HG03095 (cell line): ENCODE results near the gene MFSD11.
"Not testable (repeated sequence)": the region's sequence is repeated elsewhere in the genome, so short reads cannot be mapped to it uniquely, and the experiment has no call there.

Experiments used
- ATAC-seq: cut with Tn5 transposase; IDR thresholded peaks from one replicate; pipeline ENCODE4 v1.9.1; 2021; ENCODE audit warnings: moderate library complexity; ENCODE audit not compliant: unreplicated experiment

Gene MFSD11

DNA sequence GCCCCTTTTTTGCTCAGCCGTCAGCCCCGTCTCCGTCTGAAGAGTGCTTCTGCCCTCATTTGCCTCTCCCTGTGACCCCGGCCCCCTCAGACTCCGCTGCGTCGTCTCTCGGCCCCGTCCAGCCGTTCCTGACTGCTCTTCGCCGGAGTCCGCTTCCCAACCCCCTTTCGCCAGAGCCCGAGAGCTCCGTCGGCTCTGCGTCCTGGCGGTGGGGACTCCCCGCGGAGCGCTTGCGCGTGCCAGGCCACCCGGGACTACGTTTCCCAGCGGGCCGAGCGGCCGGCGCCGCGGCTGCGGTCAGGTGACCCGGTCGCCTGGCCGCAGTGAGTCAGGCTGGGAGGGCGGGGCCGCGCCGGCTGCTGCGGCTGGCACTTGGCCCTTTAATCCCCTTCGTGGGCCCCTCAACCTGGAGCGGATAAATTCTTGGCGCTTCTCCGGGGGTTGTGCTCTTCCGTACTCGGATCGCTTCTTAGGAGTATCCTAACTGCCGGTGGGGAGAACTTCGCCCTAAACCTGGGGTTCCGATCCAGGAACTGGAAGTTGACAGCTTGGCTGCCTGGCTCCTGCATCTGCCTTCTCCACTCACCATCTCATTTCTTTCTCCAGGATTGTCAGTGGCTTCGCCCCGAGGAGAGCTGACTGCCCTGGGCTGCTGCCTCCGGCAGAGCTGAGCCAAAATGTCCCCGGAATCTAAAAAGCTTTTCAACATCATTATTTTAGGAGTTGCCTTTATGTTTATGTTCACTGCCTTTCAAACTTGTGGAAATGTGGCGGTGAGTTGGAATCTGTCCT is at the start of gene MFSD11:
Gene MFSD11, plus strand, starts transcription at position 444 of the 792 bp plus-strand sequence. Its CDS starts 234 bp downstream, at position 678.
- ATAC-seq, result peak; percentile 48

DNA sequence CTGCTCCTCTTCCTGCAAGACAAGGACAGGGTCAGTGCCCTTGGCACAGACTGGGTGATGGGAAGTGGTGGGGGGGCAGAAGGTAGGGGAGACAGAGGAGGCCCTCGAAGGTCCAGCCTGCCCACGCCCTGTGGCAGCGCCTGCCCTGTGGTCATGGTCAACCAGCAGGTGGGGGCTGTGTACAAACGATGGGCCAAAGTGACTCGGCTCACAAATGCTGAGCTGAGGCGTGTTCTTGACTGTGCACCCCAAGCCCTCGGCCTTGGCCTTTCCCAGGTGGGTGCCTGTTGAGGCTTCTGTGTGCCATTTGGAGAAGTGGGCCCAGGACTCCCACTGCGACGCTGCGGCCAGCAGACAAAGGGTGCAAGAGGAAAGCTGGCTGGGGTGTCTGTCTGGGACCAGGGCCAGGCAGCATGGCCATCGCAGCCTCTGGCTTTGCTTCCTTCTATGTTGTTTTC is 49.7 kb upstream of the MFSD11 start:
- ATAC-seq, result no peak

DNA sequence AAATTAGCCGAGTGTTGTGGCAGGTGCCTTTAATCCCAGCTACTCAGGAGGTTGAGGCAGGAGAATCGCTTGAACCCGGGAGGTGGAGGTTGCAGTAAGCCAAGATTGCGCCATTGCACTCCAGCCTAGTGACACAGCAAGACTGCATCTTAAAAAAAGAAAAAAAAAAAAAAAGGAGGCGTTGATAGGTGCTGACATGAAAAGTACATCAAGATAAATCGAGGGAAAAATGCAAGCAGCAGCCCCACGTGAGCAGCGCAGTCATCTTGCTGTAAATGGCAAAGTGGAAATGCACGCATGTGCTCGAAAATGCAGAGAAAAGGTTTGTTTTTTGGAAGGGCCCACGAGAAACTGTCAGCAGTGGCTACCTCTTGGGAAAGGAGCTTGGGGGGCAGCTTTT is 48.1 kb upstream of the MFSD11 start:
- ATAC-seq, result no peak

DNA sequence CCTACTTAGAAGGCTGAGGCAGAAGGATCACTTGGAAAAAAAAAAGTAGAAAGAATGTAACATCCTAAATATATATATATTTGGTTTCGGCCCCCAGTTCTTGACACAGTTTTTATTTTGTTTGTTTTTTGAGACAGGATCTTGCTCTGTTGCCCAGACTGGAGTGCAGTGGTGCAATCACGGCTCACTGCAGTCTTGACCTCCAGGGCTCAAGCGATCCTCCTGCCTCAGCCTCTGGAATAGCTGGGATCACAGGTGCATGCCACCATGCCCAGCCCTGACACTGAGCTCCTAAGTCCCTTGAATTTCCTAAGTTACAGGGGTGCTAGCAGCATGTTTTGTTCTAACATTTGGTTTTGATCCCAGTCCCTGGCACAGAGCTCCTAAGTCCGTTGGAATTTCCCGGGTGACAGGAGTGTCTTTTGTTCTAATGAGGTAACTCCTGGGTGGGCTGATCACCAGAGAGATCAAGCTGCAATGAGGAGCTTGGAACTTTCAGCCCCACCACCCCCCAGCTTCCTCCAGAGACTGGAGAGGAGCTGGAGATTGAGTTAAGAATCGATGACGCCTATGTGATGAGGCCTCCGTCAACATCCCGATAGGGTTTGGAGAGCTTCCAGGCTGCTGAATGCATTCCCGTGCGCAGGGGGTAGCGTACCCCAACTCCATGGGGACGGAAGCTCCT is 47.2 kb upstream of the MFSD11 start:
- ATAC-seq, result no peak

DNA sequence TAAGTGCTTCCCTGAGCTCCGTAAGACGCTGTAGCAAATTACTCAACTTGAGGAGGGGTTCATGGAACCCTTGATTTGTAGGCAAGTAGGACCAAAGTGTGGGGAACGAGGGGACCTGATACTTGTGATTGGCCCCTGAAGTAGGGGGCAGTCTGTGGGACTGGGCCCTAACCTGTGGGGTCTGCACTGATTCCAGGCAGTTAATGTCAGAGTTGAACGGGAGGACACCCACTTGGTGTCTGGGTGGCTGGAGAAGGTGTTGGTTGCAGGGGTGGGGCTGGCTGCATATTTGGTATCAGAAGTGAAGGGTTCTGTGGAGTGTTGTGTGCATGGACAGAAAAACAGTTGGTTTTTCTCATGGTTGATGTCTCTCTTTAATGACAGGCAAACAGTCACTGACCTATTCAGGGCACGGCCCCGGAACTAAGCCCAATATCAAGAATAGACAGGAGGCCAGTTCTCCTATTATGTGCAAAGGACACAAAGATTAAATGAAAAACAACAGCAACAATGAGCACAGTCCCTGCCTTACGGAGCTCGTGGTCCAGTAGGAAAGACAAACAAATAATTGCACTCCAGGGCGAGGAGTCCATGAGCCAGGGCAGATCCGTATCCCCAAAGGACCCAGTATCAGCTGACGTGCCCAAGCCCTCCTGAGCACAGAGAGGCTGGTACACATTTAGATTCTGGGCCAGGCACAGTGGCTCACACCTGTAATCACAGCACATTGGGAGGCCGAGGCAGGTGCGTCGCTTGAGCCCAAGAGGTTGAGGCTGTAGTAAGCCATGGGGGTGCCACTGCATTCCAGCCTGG is 46.3 kb upstream of the MFSD11 start:
- ATAC-seq, result no peak

DNA sequence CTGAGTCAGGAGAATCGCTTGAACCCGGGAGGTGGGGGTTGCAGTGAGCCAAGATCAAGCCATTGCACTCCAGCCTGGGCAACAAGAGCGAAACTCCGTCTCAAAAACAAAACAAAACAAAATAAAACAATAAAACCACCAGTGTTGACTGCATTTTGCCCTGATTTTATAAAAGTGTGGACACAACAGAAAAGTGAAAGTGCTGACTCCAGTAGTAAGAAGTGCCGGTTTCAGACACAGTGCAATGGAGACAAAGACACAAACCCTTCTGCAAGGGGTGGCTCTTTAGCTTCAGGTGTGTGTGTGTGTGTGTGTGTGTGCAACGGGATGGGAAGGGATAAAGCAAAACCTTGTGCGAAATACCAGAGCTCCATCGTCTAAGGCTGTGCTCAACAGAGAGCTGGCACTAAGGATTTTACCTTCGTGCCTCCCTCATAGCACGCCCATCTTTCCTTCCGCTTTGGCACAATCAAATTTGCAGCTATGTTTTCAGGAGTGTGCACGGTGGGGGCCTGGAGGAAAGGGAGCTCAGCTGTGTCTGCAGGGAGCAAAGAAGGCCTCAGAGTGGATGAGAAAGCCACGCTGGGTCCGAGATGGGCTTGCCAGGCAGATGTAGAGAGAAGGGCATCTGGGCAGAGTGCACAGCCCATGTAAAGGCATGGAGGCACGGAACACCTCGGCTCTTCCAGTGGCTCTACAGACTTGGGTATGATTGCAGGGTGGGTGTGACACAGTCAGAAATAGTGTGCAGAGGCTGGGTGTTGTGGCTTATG is 42.7 kb upstream of the MFSD11 start:
- no peak for ATAC-seq

DNA sequence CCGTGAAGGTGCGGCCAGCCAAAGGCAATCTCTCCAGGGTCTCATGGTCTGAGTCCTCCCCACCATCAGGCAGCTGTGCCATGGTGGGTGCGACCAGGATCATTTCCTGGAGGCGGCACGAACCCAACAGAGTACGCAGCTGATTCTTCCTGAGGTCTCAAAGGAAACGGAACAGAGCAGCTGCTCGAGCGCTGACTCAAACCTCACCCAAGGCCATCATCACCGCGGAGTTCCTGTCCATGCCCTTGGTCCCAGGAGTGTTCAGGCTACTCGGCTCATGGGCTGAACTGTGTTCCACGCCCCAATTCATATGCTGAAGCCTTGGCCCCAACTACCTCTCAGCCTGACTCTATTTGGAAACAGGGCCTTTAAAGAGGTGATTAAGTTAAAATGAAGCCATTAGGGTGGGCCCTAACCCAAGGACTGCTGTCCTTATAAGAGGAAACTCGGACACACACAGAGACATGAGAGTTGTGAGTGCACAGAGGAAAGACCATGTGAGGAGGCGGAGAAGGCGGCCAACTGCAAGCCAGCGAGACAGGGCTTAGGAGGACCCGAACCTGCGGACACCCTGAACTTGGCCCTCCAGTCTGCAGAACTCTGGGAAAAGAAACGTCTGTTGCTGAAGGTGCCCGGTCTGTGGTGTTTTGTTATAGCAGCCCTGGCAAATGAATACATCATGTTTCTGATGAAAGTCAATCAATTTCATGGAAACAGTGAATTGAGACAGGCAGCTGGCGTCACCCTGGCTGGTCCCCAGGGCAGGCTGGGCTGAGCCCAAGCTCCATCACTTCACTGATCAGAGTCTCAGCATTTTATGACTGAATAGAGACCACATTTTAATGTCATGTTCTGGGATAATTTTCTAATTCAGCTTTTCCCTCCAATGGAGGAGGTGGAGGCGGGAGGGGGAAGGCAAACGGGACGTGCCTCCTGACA is 40.9 kb upstream of the MFSD11 start:
- peak; percentile 72 for ATAC-seq

DNA sequence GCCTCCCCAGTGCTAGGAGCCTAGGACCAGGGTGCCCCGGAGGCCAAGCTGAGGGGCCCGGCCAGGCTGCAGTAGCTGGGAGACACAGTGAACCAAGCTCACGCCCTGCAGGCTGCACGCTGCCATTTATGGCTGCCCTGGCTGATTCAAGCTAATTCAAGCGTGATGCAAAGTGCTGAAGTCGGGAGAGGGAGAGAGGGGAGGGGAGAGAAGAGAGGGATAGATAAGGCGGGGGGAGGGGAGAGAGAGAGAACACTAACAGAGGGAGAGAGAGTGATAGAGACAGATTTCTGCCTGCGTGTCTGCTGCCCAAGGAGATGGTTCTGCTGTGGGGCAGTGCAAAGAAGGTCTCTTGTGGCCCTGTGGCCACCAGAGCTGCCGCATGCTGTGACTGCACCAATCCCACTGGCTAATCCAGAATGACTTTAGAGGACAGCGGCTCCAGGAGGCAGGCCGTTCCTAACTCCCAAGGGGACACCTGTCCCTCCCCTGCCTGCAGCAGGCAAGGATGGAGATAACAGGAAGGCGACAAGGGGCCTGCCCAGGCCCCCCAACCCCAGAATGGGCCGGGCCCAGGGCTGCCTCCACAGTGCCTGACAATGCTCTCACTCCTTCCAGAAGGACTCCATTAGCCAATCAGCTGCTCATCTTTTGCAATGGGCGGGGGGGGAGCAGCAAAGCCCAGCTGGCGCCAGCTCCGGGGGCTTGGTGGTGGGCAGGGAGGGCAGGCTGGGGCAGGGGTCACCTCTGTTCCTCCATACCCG is 40.0 kb upstream of the MFSD11 start:
- no peak for ATAC-seq

DNA sequence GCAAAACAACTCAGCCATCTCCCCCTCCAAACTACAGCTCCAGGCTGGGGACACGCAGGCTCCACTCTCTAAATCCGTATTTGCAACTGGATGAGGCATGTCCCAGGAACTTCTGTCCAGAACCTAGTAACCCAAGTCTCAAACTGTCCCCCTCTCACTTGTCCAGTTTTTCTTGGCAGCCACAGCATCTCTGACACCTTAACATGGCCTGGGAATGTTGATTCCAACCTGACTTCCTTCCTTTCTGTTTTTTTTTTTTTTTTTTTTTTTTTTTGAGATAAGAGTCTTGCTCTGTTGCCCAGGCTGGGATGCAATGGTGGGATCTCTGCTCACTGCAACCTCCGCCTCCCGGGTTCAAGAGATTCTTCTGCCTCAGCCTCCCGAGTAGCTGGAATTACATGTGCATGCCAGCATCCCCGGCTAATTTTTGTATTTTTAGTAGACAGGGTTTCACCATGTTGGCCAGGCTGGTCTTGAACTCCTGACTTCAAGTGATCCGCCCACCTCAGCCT is 39.4 kb upstream of the MFSD11 start:
- not testable (repeated sequence) for ATAC-seq

DNA sequence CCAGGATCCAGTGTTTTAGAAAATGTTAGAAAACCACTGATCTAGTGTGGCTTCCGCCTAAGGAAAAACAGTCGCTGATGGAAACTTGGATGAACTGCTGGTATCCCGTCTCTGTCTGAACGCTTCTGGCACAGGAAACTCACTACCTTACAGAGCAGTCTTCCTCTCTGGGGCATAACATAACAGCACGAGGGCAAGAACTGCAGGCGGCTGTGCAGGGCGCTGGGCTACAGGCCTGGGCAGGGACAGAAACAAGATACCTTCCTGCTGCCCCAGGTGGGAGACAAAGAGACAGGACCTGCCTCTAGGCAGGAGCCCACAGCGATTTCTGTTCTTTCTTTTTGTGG is 37.7 kb upstream of the MFSD11 start:
- ATAC-seq, result no peak

DNA sequence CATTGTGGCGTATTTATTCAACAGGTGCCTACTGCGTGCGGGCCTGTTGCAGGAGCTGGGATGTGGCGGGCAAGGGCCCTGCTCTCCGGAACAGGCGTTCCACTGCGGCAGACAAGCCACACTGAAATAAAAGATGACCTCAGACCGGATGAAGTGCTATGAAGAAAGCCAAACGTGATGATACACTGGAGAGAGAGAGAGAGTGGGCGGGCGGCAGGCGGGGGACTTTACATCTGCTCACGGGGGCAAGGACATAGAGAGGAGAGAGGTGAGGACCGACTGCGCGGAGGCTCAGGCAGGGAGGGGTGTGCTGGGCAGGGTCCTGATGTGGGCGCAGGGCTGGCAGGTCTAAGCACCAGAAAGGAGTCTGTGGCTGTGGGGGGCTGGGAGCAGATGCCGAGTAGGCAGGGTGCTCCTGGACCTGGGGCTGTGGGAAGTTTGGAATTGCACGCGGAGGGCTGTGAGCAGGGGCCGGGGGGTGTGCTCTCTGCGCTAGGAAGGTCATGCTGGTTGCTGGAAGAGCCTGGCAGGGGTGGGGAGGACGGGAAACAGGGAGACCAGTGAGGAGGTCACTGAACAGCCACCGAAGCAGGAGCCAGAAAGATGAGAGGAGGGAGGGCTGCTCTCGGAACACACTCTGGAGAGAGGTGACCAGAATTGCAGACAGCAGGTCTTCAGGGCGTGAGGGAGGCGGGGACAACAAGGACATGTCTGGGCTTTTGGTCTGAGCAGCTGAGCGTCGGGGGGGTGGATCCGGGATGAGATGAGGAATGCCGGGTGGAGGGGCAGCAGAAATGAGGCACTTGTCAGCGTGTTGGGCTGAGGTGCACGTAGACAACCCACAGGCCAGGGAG is 37.1 kb upstream of the MFSD11 start:
- no peak for ATAC-seq

DNA sequence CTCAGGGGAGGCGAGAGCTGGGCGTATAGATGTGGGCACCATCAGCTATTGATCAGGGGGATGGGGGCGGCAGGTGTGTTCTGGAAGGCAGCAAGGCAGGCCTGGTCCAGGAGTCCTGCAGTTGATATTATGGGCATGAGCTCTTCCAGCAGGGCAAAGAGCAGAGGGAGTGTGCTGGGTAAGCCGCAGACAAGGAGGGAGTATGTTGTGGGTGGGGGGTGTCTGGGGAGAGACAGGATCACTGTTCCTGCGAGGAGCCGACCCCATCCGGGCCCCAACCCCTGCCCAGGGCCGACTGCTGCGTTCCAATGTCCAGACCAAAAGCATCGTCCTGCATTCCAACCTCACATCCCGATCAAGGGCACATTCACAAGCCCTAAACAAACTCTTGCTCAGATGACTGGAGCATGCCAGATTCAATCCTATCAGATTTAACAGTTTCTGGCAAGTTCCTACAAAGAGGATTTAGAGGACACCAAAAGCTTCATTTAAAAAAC is 36.4 kb upstream of the MFSD11 start:
- no peak for ATAC-seq

DNA sequence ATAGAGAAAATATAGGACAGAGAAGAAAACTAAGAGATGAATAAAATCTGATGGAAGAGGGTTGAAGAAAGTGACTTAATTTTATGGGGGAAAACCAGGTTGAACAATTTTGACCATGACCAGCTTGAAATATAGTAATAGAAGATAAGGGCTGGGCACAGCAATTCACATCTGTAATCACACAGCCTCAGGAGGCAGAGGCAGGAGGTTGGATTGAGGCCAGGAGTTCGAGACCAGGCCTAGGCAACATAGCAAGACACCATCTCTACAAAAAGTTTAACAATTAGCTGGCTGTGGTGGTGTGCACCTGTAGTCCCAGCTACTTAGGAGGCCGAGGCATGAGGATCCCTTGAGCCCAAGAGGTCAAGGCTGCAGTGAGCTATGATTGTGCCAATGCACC is 35.8 kb upstream of the MFSD11 start:
- ATAC-seq, result no peak

DNA sequence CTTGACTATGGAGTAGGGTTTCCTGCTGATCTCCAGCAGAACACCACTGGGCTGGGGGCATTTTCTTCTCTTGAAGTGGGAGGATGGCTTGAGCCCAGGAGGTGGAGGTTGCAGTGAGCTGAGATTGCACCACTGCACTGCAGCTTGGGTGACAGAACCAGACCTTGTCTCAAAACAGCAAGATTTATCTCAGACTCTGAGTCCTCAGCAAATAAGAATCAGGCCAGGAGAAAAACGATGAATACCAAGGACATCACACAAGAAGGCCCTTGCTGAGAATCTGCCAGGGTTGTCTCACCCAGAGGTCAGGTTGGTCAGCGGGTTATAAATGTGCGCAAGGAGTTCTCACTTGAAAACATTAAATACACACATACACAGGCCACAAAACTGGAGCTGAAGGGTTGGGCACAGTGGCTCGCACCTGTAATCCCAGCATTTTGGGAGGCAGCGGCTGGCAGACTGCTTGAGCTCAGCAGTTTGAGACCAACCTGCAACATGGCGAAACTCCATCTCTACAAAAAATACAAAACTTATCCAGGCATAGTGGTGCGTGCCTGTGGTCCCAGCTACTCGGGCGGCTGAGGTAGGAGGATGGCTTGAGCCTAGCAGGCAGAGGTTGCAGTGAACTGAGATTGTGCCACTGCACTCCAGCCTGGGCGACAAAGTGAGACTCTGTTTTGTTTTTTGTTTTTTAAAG is 34.8 kb upstream of the MFSD11 start:
- no peak for ATAC-seq

DNA sequence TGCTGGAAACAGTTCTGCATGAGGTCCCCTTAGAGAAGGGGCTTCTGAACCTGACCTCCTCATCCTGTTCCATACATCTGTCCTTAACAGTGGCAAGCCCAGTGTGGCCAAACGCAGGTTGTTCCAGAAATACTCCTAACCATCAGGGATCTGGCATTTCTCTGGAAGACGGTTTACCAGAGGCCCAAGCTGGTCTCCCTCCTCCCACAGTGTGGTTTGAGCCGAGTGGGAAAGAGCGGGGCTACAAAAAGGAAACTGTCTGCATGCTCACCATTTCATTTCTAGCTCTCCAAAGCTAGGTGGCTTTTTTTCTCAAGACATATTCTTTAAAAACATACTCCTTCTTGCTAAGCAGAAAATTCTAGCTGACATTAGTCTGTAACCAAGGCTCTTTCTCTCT is 33.1 kb upstream of the MFSD11 start:
- ATAC-seq, result no peak

DNA sequence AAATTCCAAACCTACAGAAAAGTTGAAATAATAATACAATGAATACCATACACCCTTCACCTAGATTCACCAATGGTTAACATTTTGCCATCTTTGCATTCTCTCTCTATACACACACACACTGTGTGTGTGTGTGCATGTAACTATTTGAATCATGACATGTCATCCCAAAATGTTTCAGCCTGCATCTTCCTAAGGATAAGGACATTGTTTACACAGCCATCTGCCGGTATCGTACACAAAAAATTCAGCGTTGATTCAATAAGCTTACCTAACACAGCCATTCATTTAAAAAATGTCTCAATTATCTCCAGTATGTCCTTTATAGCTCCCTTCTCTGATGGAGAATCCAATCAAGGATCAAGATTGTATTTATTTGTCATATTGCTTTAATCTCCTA is 31.1 kb upstream of the MFSD11 start:
- ATAC-seq, result no peak
